ENCODE measurements around the gene IL9. TPM values are rescaled to one million over a fixed set of nuclear protein-coding genes. Genes with fewer than 3 reads are reported as not detected.

Gene IL9
- not detected in 2 replicates for total RNA-seq (2012; rRNA removed)

DNA sequence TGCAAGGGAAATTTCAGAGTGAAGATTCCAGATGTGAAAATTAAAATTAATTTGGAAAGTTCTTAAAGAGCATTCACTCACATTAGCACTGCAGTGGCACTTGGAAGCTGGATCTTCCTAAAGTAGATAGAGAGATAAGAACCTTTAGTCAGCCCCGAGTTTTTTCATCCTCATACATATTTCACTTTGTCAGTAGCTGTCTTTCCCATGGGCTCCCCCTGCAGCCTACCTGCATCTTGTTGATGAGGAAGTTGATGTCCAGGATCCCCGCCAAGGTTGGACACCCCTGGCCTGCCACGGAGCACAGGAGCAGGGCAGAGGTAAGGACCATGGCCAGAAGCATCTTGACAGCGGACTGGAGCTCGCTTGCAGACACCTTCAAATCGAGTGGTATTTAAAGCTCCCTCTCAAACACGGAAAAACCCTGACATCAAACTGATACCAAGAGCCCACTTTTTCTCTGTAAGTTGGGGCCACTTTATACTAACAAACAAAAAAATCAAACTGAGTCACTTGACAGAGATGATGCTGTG, at the start of gene IL9:
Gene IL9, minus strand, starts transcription at position 368 of the 533 bp plus-strand sequence. Its CDS starts 25 bp downstream, at position 343.
- H3K27me3 ChIP-seq (ENCODE audit: control insufficient read depth, insufficient read depth, low read length), result peaks cover 32% of the 10 kb centered on the region
- H3K4me1 ChIP-seq (ENCODE audit: control insufficient read depth, insufficient read depth, low read length), result no peaks in the 10 kb centered on the region
- no peaks in the 10 kb centered on the region for H3K9me3 ChIP-seq (replicated peaks; ENCODE audit: low read length)
- no peaks in the 10 kb centered on the region for H3K36me3 ChIP-seq (ENCODE audit: insufficient read depth, low read length)
- no peak within 1 kb of the TSS for H3K9ac ChIP-seq (ENCODE audit: low read depth, low read length)
- H3K4me3 ChIP-seq (ENCODE audit: low read length), result no peak within 1 kb of the TSS
- no peak within 1 kb of the TSS for H3K4me2 ChIP-seq (ENCODE audit: low read length)

DNA sequence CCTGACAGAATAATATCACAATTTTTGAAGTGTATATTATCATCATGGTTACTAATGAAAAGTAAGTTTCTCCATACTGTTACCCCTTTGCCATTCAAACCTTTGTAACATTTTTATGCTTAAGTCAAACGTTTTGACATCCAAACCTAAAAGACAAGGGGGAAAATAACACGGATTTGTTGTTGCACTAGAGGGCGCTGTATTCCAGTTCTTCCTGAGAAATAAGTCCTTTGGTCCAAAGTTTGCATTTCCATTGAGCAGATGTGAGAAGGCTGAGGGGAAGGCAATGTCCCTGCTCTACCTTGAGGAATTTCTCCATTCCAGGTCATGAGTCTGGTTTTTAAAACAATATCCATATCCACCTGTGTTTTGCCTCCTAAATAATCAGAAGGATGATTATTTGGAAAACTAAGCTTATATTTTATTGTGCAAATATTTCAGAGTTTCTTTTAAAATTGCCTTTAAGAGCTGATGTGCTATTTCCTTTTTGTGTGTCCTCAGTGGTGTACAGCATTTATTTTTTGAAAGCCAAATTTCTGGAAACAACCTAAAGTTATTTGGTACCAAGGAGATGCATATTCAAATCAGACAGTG, 49.4 kb upstream of the IL9 start:
- H3K4me2 ChIP-seq (ENCODE audit: low read length), result no peak overlapping the region
- no peaks in the 10 kb centered on the region for H3K27me3 ChIP-seq (ENCODE audit: control insufficient read depth, insufficient read depth, low read length)
- H3K4me3 ChIP-seq (ENCODE audit: low read length), result no peak overlapping the region
- H3K9ac ChIP-seq (ENCODE audit: low read depth, low read length), result no peak overlapping the region
- H3K36me3 ChIP-seq (ENCODE audit: insufficient read depth, low read length), result no peaks in the 10 kb centered on the region
- H3K9me3 ChIP-seq (replicated peaks; ENCODE audit: low read length), result no peaks in the 10 kb centered on the region
- no peaks in the 10 kb centered on the region for H3K4me1 ChIP-seq (ENCODE audit: control insufficient read depth, insufficient read depth, low read length)

DNA sequence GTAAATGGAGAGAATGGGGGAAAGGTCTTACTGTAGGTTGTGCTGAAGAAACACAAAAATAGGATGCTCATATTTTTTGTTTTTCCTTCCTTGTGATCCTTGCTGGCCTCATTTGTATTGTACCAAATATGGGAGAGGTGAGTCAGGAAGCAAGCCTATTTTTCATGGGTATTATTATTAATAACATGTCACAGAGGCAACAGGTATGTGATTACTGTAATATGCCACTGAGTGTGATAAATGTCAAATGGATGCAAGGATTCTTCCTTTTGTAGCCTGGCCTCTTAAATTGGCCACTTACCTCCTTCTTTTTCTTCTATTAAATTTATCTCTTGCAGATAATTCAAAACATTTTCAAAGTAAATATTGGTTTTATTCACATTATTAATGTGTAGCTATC, 48.9 kb upstream of the IL9 start:
- Histone ChIP-seq H3K9ac (ENCODE audit: low read depth, low read length) (no peak overlapping the region), H3K4me3 (ENCODE audit: low read length) (no peak overlapping the region), H3K4me2 (ENCODE audit: low read length) (no peak overlapping the region), H3K9me3 (replicated peaks; ENCODE audit: low read length) (no peaks in the 10 kb centered on the region), H3K4me1 (ENCODE audit: control insufficient read depth, insufficient read depth, low read length) (no peaks in the 10 kb centered on the region), H3K27me3 (ENCODE audit: control insufficient read depth, insufficient read depth, low read length) (no peaks in the 10 kb centered on the region), H3K36me3 (ENCODE audit: insufficient read depth, low read length) (no peaks in the 10 kb centered on the region)

DNA sequence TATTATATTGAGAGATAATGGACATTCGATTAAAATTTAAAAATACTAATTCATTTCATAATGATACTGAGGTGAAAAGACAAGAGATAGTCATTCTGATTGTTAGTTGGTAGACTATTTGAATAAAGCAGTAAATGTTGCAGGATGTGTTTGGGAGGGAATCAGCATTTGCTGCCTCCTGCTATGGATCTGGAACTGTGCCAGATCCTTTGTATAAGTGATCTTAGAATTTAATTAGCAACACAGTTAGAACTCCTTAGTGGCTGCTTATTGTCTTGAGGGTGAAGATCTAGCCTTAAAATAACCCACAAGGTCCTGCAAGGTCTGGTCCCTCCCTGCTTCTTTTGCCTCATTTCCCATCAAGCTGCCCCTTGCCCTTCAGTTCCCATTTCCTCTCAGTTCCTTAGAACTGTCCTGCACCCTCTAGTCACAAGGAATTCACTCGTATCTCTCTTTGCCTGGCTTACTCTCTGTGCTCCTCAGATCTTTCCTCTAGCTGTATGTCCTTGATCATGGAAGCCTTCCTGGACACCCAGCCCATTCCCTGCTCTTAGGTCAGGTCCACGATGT, 46.6 kb upstream of the IL9 start:
- no peaks in the 10 kb centered on the region for H3K4me1 ChIP-seq (ENCODE audit: control insufficient read depth, insufficient read depth, low read length)
- no peak overlapping the region for H3K4me3 ChIP-seq (ENCODE audit: low read length)
- no peaks in the 10 kb centered on the region for H3K36me3 ChIP-seq (ENCODE audit: insufficient read depth, low read length)
- no peaks in the 10 kb centered on the region for H3K9me3 ChIP-seq (replicated peaks; ENCODE audit: low read length)
- no peak overlapping the region for H3K4me2 ChIP-seq (ENCODE audit: low read length)
- no peaks in the 10 kb centered on the region for H3K27me3 ChIP-seq (ENCODE audit: control insufficient read depth, insufficient read depth, low read length)
- H3K9ac ChIP-seq (ENCODE audit: low read depth, low read length), result no peak overlapping the region

DNA sequence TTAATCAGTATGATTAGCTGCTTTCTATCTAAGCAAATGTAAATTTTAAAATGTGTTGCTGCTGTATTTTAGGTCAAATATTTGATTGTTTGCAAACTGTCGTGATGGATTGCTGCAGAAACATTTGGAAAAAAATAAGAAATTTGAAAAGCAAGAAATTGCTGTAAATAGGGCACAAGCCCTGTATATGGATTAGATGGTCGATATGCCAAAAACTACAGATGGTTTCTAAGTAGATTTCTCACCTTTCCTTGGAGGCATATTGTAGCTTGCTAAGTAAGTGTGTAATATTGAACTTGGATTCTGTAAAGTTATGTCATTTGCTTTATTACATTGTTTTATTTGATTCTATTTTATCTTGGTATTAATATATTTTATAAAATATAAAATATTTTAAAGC, 46.1 kb upstream of the IL9 start:
- Histone ChIP-seq H3K4me1 (ENCODE audit: control insufficient read depth, insufficient read depth, low read length) (no peaks in the 10 kb centered on the region), H3K4me3 (ENCODE audit: low read length) (no peak overlapping the region), H3K9me3 (replicated peaks; ENCODE audit: low read length) (no peaks in the 10 kb centered on the region), H3K27me3 (ENCODE audit: control insufficient read depth, insufficient read depth, low read length) (no peaks in the 10 kb centered on the region), H3K9ac (ENCODE audit: low read depth, low read length) (no peak overlapping the region), H3K4me2 (ENCODE audit: low read length) (no peak overlapping the region), H3K36me3 (ENCODE audit: insufficient read depth, low read length) (no peaks in the 10 kb centered on the region)

DNA sequence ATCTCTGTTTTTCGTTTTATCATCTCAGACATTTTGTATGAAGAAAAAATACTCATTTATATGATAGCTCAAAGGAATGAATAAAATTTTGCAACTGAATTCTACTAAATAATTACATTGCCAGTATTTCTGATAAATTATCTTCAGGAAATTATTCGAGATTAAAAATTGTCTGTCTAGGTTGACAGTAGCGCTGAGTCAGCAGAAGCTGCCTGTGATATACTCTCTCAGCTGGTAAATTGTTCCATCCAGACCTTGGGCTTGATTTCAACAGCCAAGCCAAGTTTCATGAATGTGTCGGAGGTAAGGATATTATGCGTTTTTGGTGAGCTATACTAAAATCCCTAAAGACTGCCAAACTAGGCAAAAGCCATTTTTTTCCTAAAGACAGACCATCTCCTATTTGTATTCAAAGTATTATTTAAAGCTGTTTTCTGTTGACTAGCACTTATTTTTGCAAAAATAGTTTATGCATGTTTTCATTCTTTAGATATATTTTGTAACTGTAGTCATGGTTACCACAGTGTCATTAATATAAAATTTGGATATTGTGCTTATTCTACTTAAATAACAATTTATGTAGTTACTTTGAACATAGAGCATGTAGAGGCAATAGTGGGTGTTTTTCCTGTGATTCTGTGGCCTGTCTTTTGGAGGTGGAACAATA, 41.7 kb upstream of the IL9 start:
- Histone ChIP-seq H3K9me3 (replicated peaks; ENCODE audit: low read length) (no peaks in the 10 kb centered on the region), H3K9ac (ENCODE audit: low read depth, low read length) (no peak overlapping the region), H3K4me1 (ENCODE audit: control insufficient read depth, insufficient read depth, low read length) (no peaks in the 10 kb centered on the region), H3K4me2 (ENCODE audit: low read length) (no peak overlapping the region), H3K4me3 (ENCODE audit: low read length) (no peak overlapping the region), H3K36me3 (ENCODE audit: insufficient read depth, low read length) (no peaks in the 10 kb centered on the region), H3K27me3 (ENCODE audit: control insufficient read depth, insufficient read depth, low read length) (peaks cover 10% of the 10 kb centered on the region)

DNA sequence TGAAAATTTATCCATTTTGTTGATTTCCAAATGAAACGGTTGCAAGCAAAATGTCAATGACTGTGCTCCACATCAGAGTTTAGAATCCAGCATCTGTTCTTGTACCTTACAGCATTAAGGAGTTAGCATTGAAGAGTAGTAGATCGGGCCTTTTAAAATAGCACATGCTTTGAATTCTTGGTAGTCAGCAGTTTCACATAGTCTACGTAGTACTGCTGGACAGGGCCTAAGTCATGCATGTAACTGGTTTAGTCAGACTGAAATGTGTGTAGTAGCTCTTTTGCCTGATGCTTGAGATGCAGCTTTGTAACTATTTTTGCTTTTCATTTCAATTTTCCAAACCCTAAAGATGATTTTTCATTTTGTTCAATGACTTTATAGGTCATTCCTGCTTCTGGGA, 39.3 kb upstream of the IL9 start:
- no peak overlapping the region for H3K9ac ChIP-seq (ENCODE audit: low read depth, low read length)
- H3K4me2 ChIP-seq (ENCODE audit: low read length), result no peak overlapping the region
- peaks cover 2% of the 10 kb centered on the region for H3K4me1 ChIP-seq (ENCODE audit: control insufficient read depth, insufficient read depth, low read length)
- H3K9me3 ChIP-seq (replicated peaks; ENCODE audit: low read length), result no peaks in the 10 kb centered on the region
- H3K36me3 ChIP-seq (ENCODE audit: insufficient read depth, low read length), result no peaks in the 10 kb centered on the region
- H3K27me3 ChIP-seq (ENCODE audit: control insufficient read depth, insufficient read depth, low read length), result peaks cover 30% of the 10 kb centered on the region
- H3K4me3 ChIP-seq (ENCODE audit: low read length), result no peak overlapping the region

DNA sequence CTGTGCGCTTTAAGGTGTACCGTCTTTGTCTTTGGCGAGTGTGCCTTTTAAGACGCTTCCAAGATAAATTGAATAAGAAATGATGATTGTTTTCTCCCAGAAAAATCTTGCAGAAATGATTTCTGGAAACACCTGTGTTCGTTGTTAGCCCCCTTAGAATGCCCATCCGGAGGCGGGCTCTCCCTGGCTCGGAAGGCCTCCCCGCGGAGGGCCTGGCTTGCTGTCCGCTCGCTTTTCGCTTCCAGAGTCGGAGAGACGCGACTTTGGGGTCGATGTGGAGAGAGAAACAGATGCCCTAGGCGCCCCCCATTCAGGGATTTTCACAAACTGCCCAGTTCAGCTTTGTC, 35.3 kb upstream of the IL9 start:
- Histone ChIP-seq H3K36me3 (ENCODE audit: insufficient read depth, low read length) (no peaks in the 10 kb centered on the region), H3K27me3 (ENCODE audit: control insufficient read depth, insufficient read depth, low read length) (peaks cover 58% of the 10 kb centered on the region), H3K4me3 (ENCODE audit: low read length) (no peak overlapping the region), H3K4me1 (ENCODE audit: control insufficient read depth, insufficient read depth, low read length) (peaks cover 2% of the 10 kb centered on the region), H3K9me3 (replicated peaks; ENCODE audit: low read length) (no peaks in the 10 kb centered on the region), H3K4me2 (ENCODE audit: low read length) (peak overlapping the region; percentile 75), H3K9ac (ENCODE audit: low read depth, low read length) (no peak overlapping the region)

DNA sequence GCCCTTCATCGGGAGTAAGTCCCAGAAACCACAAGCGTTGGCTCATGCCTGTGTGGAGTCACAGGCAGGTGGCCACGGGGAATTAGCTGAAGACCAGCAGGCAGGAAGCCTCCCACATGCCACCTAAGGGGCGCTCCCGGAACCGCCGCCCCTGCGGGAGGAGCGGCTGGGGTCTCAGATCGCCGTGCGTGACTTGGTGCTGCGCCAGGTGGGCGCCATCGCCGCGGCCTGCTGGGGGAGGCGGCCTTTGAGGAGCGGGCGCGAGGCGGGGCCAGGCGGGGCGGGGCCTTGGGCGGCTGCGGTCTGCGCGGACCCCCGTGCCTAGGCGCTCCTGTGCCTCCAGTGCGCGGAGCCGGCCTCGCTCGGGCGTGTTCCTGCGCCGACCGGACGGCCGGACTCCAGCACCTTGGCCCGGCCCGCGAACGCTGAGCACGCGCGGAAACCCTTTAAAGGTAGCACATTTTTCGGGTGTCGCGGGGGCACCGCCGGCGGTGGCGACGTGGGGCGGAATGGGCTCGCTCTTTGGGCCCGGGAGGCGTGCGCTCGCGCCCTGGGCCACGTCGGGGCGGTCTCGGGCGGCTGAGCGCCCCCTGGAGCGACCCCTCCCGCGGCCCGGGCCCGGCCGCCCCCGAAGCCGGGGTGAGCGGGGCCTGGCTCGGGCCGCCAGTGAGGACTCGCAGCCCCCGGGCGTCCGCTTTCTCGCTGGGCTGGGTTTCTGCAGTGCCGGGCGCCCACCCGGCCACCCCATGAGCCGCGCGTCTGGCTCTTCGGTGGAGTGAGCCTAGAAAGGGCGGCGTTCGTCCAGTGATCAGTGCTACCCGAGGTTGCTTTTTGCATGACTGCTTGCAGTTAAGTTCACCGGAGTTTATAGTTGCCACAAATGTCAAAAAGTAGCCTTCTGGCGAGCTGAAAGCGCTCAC, 34.6 kb upstream of the IL9 start:
- Histone ChIP-seq H3K4me2 (ENCODE audit: low read length) (peak overlapping the region; percentile 75), H3K36me3 (ENCODE audit: insufficient read depth, low read length) (no peaks in the 10 kb centered on the region), H3K4me3 (ENCODE audit: low read length) (peak overlapping the region; percentile 41), H3K9ac (ENCODE audit: low read depth, low read length) (no peak overlapping the region), H3K4me1 (ENCODE audit: control insufficient read depth, insufficient read depth, low read length) (peaks cover 2% of the 10 kb centered on the region), H3K9me3 (replicated peaks; ENCODE audit: low read length) (no peaks in the 10 kb centered on the region), H3K27me3 (ENCODE audit: control insufficient read depth, insufficient read depth, low read length) (peaks cover 63% of the 10 kb centered on the region)

DNA sequence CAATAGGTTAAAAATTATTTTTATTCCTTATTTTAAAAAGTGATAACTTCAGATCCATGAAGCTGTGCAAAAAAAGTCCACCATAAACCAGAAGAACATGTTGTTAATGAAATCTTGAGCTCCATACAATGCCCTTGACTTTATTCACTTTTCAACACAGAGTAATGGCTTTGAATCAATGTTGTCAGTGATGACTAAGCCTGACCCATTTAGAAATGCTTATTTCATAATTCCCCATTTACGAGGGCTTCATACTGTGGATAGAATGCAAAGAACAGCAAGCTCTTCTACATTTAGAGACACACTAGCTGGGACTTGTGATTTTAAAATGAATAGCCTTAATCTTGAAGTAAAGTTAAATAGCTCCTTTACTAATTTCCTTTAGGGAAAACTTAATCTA, 25.7 kb upstream of the IL9 start:
- Histone ChIP-seq H3K36me3 (ENCODE audit: insufficient read depth, low read length) (no peaks in the 10 kb centered on the region), H3K9me3 (replicated peaks; ENCODE audit: low read length) (no peaks in the 10 kb centered on the region), H3K4me3 (ENCODE audit: low read length) (no peak overlapping the region), H3K4me1 (ENCODE audit: control insufficient read depth, insufficient read depth, low read length) (no peaks in the 10 kb centered on the region), H3K27me3 (ENCODE audit: control insufficient read depth, insufficient read depth, low read length) (peaks cover 71% of the 10 kb centered on the region), H3K9ac (ENCODE audit: low read depth, low read length) (no peak overlapping the region), H3K4me2 (ENCODE audit: low read length) (no peak overlapping the region)

DNA sequence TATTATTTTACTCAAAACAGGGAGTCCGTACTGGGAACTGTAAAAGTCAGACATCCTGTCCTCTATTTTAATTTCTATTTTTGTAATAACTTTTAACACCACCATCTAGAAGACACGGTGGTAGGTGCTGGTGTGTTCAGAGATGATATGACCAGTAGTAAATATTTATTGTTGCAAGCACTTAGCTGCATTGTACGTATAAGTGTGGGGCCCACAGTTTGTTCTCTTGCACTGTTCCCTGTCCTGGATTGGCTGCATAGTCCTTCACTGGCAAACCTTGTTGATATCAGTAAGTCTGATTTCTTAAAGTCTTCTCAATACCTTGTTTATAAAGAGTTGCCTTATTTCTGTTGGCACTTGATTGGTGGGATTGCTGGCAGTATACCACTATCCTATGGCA, 24.6 kb upstream of the IL9 start:
- Histone ChIP-seq H3K9me3 (replicated peaks; ENCODE audit: low read length) (no peaks in the 10 kb centered on the region), H3K36me3 (ENCODE audit: insufficient read depth, low read length) (no peaks in the 10 kb centered on the region), H3K4me2 (ENCODE audit: low read length) (no peak overlapping the region), H3K4me1 (ENCODE audit: control insufficient read depth, insufficient read depth, low read length) (no peaks in the 10 kb centered on the region), H3K9ac (ENCODE audit: low read depth, low read length) (no peak overlapping the region), H3K4me3 (ENCODE audit: low read length) (no peak overlapping the region), H3K27me3 (ENCODE audit: control insufficient read depth, insufficient read depth, low read length) (peaks cover 72% of the 10 kb centered on the region)

Data from skeletal muscle satellite cell (primary cell).